Measurements from ENCODE around the gene HCN1.

GRCh38 chr5:45252541-45252940 lies 443.6 kb downstream of the HCN1 start:
- TF ChIP-seq, protein P1, sequence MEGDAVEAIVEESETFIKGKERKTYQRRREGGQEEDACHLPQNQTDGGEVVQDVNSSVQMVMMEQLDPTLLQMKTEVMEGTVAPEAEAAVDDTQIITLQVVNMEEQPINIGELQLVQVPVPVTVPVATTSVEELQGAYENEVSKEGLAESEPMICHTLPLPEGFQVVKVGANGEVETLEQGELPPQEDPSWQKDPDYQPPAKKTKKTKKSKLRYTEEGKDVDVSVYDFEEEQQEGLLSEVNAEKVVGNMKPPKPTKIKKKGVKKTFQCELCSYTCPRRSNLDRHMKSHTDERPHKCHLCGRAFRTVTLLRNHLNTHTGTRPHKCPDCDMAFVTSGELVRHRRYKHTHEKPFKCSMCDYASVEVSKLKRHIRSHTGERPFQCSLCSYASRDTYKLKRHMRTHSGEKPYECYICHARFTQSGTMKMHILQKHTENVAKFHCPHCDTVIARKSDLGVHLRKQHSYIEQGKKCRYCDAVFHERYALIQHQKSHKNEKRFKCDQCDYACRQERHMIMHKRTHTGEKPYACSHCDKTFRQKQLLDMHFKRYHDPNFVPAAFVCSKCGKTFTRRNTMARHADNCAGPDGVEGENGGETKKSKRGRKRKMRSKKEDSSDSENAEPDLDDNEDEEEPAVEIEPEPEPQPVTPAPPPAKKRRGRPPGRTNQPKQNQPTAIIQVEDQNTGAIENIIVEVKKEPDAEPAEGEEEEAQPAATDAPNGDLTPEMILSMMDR (IDR thresholded peaks at IDR 0.05): no peak
- no peak for TF ChIP-seq POLR2A (IDR thresholded peaks at IDR 0.05)
